Activated naive CD8-positive, alpha-beta T cell treated with anti-CD3 and anti-CD28 coated beads, Interleukin-2, amount 10 ng/mL, durations not matched to agents 7 days and 5 days (primary cell): ENCODE data around the gene CRYBG3. TPM values are rescaled to one million over a fixed set of nuclear protein-coding genes. Genes with fewer than 3 reads are reported as not detected.

Experiments
- ATAC-seq: fragments of 150-1000 bp; cut with Tn5 transposase; one replicate; pipeline ENCODE4 v1.10.0; 2021; ENCODE audit warnings: low read depth, moderate library complexity
- POLR2A ChIA-PET: fragments of 350-600 bp; sonication (Branson Sonifier 250); formaldehyde crosslinking; loops from one replicate; lab custom pipeline; 2021; ENCODE audit warnings: antibody characterized with exemption; lab: Charles Lee
- DNase-seq: peaks from one replicate; pipeline ENCODE4 v3.0.0; 2021
- H3K27ac Mint-ChIP-seq: one replicate; pipeline ENCODE4 v1.8.0; 2022; ENCODE audit warnings: mild to moderate bottlenecking, mixed read lengths
- H3K27me3 Mint-ChIP-seq: one replicate; pipeline ENCODE4 v1.8.0; 2022; ENCODE audit warnings: mild to moderate bottlenecking, moderate library complexity, mixed read lengths
- H3K36me3 Mint-ChIP-seq: one replicate; pipeline ENCODE4 v1.8.0; 2021; ENCODE audit warnings: mild to moderate bottlenecking, mixed read lengths
- H3K4me1 Mint-ChIP-seq: one replicate; pipeline ENCODE4 v1.8.0; 2021; ENCODE audit warnings: mixed read lengths
- H3K4me3 Mint-ChIP-seq: one replicate; pipeline ENCODE4 v1.8.0; 2022; ENCODE audit warnings: mild to moderate bottlenecking, moderate library complexity, mixed read lengths
- H3K9me3 Mint-ChIP-seq: one replicate; pipeline ENCODE4 v1.8.0; 2021; ENCODE audit warnings: mixed read lengths
- total RNA-seq, 2 experiments: library from RNA; stranded (reverse); gene quantifications; one replicate each; pipeline ENCODE4 v1.2.3, GENCODE V29; 2021

Gene CRYBG3
- total RNA-seq, result 1 to 10 TPM; 5.3 to 5.7 TPM

GRCh38 chr3:97821774-97822358, at the start of gene CRYBG3:
TSS of gene CRYBG3 (plus strand) at chr3:97822011. CDS start at chr3:97822207, 196 bp downstream.
- peak; percentile 93 for DNase-seq
- POLR2A ChIA-PET, result interaction anchor here (0.8 to 1.6 kb wide), 4 partner anchors 57 to 149 kb away, joined by 3 to 10 read pairs (median 4); partner anchors contain the start of genes ARL6 and RIOX2
- no peaks in the 10 kb centered on the region for H3K9me3 Mint-ChIP-seq
- H3K27me3 Mint-ChIP-seq, result peaks cover 52% of the 10 kb centered on the region
- H3K4me1 Mint-ChIP-seq, result peaks cover 13% of the 10 kb centered on the region
- peak within 1 kb of the TSS; percentile 84 for H3K27ac Mint-ChIP-seq
- no peaks in the 10 kb centered on the region for H3K36me3 Mint-ChIP-seq
- ATAC-seq, result peak; percentile 99
- H3K4me3 Mint-ChIP-seq, result peak within 1 kb of the TSS; percentile 96

DNA sequence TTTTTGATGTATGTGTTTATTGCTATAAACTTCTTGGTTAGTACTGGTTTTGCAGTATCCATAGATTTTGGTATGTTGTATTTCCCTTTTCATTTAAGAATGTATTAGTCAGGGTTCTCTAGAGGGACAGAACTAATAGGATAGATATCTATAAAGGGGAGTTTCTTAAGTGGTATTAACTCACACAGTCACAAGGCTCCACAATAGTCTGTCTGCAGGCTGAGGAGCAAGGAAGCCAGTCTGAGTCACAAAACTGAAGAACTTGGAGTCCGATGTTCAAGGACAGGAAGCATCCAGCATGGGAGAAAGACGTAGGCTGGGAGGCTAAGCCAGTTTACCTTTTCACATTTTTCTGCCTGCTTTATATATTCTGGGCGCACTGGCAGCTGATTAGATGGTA, 48.9 kb upstream of the CRYBG3 start:
- DNase-seq (no peak), ATAC-seq (no peak)
- POLR2A ChIA-PET, result no interaction called here
- Mint-ChIP-seq H3K27me3 (no peaks in the 10 kb centered on the region), H3K4me3 (no peak overlapping the region), H3K9me3 (no peaks in the 10 kb centered on the region), H3K4me1 (no peaks in the 10 kb centered on the region), H3K27ac (no peak overlapping the region), H3K36me3 (peaks cover 15% of the 10 kb centered on the region)

DNA sequence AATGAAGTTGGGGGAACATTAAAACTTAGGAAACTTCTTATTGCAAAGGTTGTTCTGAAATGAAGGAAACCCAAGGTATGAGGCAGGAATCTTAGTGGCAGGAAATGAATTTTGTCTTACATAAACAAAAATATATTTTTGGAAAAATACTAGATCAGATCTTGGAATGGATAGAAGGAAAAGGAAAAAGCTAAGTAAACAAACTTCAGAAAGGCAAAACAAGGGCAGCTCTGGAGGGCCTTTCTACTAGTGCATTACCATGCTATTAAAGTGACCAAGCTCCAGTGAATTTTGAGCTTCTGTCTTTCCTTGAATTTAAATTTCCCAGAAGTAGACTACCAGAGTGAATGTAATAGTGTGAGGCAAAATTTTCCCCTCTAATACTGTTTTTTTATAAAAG, 43.7 kb upstream of the CRYBG3 start:
- ATAC-seq (no peak), DNase-seq (no peak)
- H3K4me1 Mint-ChIP-seq, result peaks cover 2% of the 10 kb centered on the region
- POLR2A ChIA-PET, result no interaction called here
- no peak overlapping the region for H3K27ac Mint-ChIP-seq
- H3K9me3 Mint-ChIP-seq, result no peaks in the 10 kb centered on the region
- no peak overlapping the region for H3K4me3 Mint-ChIP-seq
- peaks cover 4% of the 10 kb centered on the region for H3K36me3 Mint-ChIP-seq
- no peaks in the 10 kb centered on the region for H3K27me3 Mint-ChIP-seq

GRCh38 chr3:97793420-97794019, 28.3 kb upstream of the CRYBG3 start:
- Mint-ChIP-seq H3K4me1 (peaks cover 3% of the 10 kb centered on the region), H3K4me3 (no peak overlapping the region), H3K9me3 (no peaks in the 10 kb centered on the region), H3K27me3 (no peaks in the 10 kb centered on the region), H3K27ac (no peak overlapping the region), H3K36me3 (no peaks in the 10 kb centered on the region)
- ATAC-seq (no peak), DNase-seq (no peak)
- POLR2A ChIA-PET, result no interaction called here

DNA sequence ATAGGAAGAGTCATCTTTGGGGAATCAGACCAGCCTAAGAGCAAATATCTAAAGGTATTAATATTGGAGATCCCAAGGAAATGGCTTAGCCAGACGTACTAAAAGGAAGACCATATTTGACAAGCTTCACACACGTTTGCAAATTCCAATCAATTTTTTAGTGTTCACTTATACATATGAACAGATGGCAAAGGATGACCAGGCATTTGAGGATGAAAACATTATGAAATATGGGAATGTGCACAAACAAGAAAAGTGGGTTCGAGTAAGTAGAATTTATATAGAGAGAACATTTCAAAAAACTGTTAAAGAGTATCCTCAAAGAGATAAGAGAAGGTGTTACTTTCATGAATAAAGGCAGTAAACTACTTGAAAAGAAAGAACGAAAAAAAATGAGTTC, 25.9 kb upstream of the CRYBG3 start:
- Mint-ChIP-seq H3K36me3 (no peaks in the 10 kb centered on the region), H3K27ac (no peak overlapping the region), H3K4me3 (no peak overlapping the region), H3K4me1 (peaks cover 3% of the 10 kb centered on the region), H3K27me3 (no peaks in the 10 kb centered on the region), H3K9me3 (no peaks in the 10 kb centered on the region)
- POLR2A ChIA-PET, result no interaction called here
- ATAC-seq (no peak), DNase-seq (no peak)

- Mint-ChIP-seq H3K4me3 (no peak overlapping the region), H3K4me1 (no peaks in the 10 kb centered on the region), H3K36me3 (no peaks in the 10 kb centered on the region), H3K9me3 (no peaks in the 10 kb centered on the region), H3K27me3 (peaks cover 11% of the 10 kb centered on the region), H3K27ac (no peak overlapping the region)
- ATAC-seq (no peak), DNase-seq (no peak)
- POLR2A ChIA-PET, result interaction anchor here (0.9 kb wide), 1 partner anchor 205 kb away, joined by 3 read pairs; no protein-coding TSS in a partner anchor
These were observed 17.3 kb upstream of the CRYBG3 start for GRCh38 chr3:97804471-97804870.

DNA sequence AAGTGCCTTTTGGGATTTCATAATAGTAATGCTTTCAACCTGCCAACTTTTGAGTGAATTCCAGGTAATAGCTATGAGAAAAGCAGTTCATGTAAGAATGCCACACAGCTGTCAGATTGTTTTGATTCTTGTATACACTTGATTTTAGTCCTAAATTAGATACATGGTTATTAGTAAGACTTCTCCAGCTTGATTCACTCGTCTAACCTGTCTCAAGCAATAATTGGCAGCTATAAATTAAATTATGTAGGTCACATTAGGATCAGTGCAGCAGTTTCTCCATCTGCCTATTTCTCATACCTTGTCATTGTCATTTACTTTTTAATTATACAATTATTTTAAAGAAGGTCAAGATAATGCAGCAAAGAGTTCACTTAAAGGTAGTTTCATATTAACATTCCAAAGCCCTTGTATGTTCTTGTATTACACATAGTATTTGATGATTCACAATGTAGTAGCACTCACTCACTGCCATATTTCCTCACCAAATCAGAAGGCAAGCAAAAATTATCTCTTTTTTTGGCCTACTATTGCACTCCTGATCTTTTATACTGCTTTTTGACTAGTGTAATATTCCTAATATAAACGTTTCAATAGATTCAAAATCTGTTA, 10.9 kb upstream of the CRYBG3 start:
- no peaks in the 10 kb centered on the region for H3K9me3 Mint-ChIP-seq
- POLR2A ChIA-PET, result no interaction called here
- H3K4me3 Mint-ChIP-seq, result no peak overlapping the region
- no peak for DNase-seq
- H3K27ac Mint-ChIP-seq, result no peak overlapping the region
- no peak for ATAC-seq
- H3K4me1 Mint-ChIP-seq, result peaks cover 10% of the 10 kb centered on the region
- H3K27me3 Mint-ChIP-seq, result peaks cover 16% of the 10 kb centered on the region
- no peaks in the 10 kb centered on the region for H3K36me3 Mint-ChIP-seq

DNA sequence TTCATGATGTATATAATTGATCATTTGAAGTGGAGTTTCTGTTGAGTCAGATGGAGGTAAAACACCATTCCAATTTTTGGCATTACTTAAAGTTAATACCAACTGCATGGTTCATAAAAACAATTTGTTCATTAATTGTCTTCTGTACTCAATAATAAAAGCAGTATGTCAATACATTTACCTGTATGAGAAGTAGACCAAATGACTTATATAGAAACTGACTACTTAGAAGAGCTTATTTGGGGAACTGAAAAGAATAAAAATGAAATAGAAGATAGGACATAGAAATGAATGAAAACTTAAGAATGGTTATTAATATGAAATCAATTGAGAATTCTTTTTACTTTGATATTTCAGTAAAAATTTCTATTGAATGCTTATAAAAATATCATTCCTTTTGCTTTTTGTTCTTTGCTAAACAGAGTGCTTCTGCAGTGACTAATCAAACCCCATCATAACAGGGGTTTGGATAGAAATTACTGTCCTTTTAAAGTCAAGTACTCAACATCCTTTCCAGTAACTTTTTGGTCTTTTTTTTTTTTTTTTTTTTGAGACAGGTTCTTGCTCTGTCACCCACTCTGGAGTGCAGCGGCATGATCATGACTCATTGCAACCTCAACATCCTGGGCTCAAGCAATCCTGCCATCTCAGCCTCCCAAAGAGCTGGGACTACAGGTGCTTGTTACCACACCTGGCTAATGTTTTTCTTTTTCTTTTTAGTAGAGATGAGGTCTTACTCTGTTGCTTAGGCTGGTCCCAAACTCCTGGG, 6.5 kb upstream of the CRYBG3 start:
- Mint-ChIP-seq H3K4me3 (no peak overlapping the region), H3K27ac (no peak overlapping the region), H3K4me1 (peaks cover 14% of the 10 kb centered on the region), H3K36me3 (no peaks in the 10 kb centered on the region), H3K9me3 (no peaks in the 10 kb centered on the region), H3K27me3 (peaks cover 19% of the 10 kb centered on the region)
- ATAC-seq (peak; percentile 90), DNase-seq (no peak)
- POLR2A ChIA-PET, result no interaction called here

- H3K27me3 Mint-ChIP-seq, result peaks cover 28% of the 10 kb centered on the region
- H3K9me3 Mint-ChIP-seq, result no peaks in the 10 kb centered on the region
- ATAC-seq, result no peak
- POLR2A ChIA-PET, result no interaction called here
- H3K4me1 Mint-ChIP-seq, result peaks cover 21% of the 10 kb centered on the region
- H3K36me3 Mint-ChIP-seq, result no peaks in the 10 kb centered on the region
- no peak overlapping the region for H3K27ac Mint-ChIP-seq
- no peak overlapping the region for H3K4me3 Mint-ChIP-seq
- no peak for DNase-seq
These were observed 5.0 kb upstream of the CRYBG3 start for GRCh38 chr3:97816811-97817210.

GRCh38 chr3:97817965-97818364, 3.8 kb upstream of the CRYBG3 start:
- ATAC-seq, result no peak

DNA sequence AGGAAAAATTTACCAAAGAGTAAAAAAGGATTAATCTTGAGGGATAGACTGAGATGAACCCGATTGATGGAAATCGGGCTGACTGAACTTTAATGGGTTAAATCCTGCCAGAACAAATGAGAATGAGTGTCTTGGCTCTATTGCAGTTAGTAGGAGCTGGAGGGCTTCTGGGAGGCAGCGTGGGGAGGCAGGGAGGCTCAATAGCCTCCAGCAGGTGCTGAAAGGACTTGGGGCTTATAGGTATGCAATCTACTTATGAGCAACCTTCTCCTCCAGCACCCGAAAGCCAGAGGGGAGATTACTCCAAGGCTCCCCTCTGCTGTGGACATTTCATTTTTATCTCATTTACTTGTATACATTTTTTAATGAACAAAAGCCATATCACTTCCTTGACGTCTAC, 1.0 kb upstream of the CRYBG3 start:
- Mint-ChIP-seq H3K27me3 (peaks cover 56% of the 10 kb centered on the region), H3K4me3 (peak overlapping the region; percentile 96), H3K9me3 (no peaks in the 10 kb centered on the region), H3K4me1 (peaks cover 19% of the 10 kb centered on the region), H3K27ac (peak overlapping the region; percentile 70), H3K36me3 (no peaks in the 10 kb centered on the region)
- POLR2A ChIA-PET, result interaction anchor here (0.6 to 1.6 kb wide), 3 partner anchors 56 to 743 kb away, joined by 3 to 10 read pairs (median 3); partner anchors contain the start of genes ARL6 and RIOX2
- DNase-seq, result no peak
- no peak for ATAC-seq

More at GRCh38 chr3:97817965-97818364, 3.8 kb upstream of the CRYBG3 start:
- POLR2A ChIA-PET, result no interaction called here
- Mint-ChIP-seq H3K36me3 (no peaks in the 10 kb centered on the region), H3K9me3 (no peaks in the 10 kb centered on the region), H3K27ac (no peak overlapping the region), H3K4me1 (peaks cover 28% of the 10 kb centered on the region), H3K4me3 (no peak overlapping the region), H3K27me3 (peaks cover 35% of the 10 kb centered on the region)
- DNase-seq, result no peak

DNA sequence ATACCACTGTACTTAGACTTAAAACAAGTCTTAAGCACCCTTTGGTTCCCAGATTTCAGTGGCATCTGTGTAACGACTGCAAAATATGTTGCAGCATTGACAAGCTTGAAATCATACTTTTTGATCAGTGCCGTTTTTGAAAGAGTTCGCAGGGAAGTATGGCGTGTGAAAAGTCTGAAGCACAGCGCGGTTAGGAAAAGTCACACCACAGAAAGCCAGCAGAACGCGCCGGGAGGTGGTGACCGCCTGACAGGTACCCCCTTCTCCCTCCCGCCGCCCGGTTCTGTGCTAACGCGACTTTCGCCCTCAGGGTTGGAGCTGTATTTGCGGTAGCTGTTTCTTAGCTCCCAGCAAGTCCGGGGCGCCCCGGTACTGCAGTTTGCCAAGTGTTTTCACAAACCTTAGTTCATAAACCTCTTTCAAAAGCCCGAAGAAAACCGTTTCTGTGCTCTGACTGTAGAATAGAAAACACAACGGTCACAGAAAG, 481 bp upstream of the CRYBG3 start:
- ATAC-seq, result peak; percentile 43

GRCh38 chr3:97822359-97822775, 556 bp downstream of the CRYBG3 start:
- no peak for ATAC-seq
- Mint-ChIP-seq H3K27me3 (peaks cover 50% of the 10 kb centered on the region), H3K9me3 (no peaks in the 10 kb centered on the region), H3K4me3 (peak overlapping the region; percentile 96), H3K4me1 (peaks cover 13% of the 10 kb centered on the region), H3K27ac (peak overlapping the region; percentile 84), H3K36me3 (no peaks in the 10 kb centered on the region)
- POLR2A ChIA-PET, result interaction anchor here (0.8 to 1.6 kb wide), 4 partner anchors 58 to 149 kb away, joined by 3 to 10 read pairs (median 4); partner anchors contain the start of genes ARL6 and RIOX2
- DNase-seq, result peak; percentile 43

More for the DNA sequence above, 481 bp upstream of the CRYBG3 start:
- Mint-ChIP-seq H3K9me3 (no peaks in the 10 kb centered on the region), H3K36me3 (no peaks in the 10 kb centered on the region), H3K27ac (peak overlapping the region; percentile 70), H3K4me3 (peak overlapping the region; percentile 96), H3K4me1 (peaks cover 14% of the 10 kb centered on the region), H3K27me3 (peaks cover 53% of the 10 kb centered on the region)
- POLR2A ChIA-PET, result interaction anchor here (0.6 to 1.6 kb wide), 5 partner anchors 57 to 743 kb away, joined by 3 to 10 read pairs (median 3); partner anchors contain the start of genes ARL6 and RIOX2
- no peak for DNase-seq
